NCI-H187 treated with DMSO at 0.1 percent for 48 hours (cell line): ENCODE results near the gene SEMA3G.

Source experiments
- DNase-seq: peaks from one replicate; lab custom pipeline; 2025; lab: John Stamatoyannopoulos, UW

SEMA3G gene

GRCh38 chr3:52408466-52408865, 36.4 kb downstream of the SEMA3G start:
- DNase-seq, result no peak

- no peak for DNase-seq
Observed at GRCh38 chr3:52407779-52408178, 37.1 kb downstream of the SEMA3G start.

- DNase-seq, result no peak
Observed at GRCh38 chr3:52406791-52407510, 38.0 kb downstream of the SEMA3G start.

DNA sequence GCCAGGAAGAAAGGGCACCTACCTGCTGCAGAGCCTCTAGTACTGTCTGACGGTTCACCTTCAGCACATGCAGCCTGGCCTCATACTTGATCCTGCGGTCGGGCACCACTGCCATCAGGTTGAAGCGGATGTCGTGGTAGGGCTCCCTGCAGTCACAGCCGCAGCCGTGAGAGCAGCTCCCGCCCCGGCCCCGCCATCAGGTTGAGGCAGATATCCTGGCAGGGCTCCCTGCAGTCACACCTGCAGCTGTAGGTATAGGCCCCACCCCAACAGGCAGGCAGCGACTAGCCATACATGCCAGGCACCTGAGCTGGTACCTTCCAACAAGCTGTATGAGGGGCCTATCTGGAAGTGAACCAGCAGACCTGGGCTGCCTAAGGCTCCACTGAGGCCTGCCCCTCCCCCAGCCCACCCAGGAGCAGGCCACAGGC, 38.7 kb downstream of the SEMA3G start:
- no peak for DNase-seq

GRCh38 chr3:52405601-52406110, 39.2 kb downstream of the SEMA3G start:
- no peak for DNase-seq

- no peak for DNase-seq
Observed at GRCh38 chr3:52405066-52405465, 39.8 kb downstream of the SEMA3G start.

GRCh38 chr3:52404391-52404790, 40.5 kb downstream of the SEMA3G start:
- DNase-seq, result no peak

DNA sequence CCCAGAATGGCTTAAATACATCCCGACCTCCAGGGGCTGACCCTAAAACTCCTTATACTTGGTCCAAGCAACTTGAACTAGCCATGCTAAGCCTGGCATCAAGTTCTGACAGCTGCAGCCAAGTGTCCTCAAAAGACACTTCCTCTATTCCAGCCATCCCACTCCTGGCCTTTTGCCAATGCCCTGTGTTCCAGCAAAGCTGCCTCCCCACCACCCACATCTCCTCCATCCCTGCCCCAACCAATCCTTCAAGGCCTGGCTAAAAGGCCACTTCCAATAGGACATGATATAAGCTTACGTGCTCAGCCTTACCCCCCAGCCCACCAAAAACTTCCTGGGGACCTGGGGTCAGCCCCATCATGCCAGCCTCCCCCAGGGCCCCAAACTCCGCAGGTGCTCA, 40.9 kb downstream of the SEMA3G start:
- no peak for DNase-seq

GRCh38 chr3:52403271-52403841, 41.5 kb downstream of the SEMA3G start:
- no peak for DNase-seq

DNA sequence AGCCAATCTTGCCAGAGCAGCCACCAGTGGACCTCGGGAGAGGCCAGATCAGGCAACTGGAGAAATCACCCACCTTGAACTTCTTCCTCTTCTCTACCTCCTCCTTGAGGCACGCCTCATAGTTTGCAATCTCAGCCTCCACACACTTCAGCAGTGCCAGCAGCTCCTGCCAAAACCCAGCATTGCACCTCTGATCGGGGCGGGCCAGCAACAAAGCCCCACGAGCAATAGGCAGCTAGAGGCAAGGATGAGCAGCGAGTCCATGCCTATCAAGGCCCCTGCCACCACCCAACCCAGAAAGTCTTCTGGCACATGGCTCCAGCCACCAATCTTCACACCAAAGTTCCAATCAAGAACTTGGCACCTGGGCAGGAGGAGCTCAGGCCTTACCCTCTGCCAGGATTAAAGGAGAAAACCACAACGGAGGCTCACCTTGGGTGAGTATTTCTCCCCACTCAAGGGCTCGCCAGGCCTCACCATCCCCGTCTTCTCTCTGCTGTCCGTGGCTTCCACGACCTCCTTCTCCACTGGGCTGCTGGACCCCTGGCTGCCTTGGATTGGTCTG, 42.1 kb downstream of the SEMA3G start:
- DNase-seq, result no peak

GRCh38 chr3:52402101-52402521, 42.8 kb downstream of the SEMA3G start:
- no peak for DNase-seq

GRCh38 chr3:52401551-52401950, 43.4 kb downstream of the SEMA3G start:
- no peak for DNase-seq

DNA sequence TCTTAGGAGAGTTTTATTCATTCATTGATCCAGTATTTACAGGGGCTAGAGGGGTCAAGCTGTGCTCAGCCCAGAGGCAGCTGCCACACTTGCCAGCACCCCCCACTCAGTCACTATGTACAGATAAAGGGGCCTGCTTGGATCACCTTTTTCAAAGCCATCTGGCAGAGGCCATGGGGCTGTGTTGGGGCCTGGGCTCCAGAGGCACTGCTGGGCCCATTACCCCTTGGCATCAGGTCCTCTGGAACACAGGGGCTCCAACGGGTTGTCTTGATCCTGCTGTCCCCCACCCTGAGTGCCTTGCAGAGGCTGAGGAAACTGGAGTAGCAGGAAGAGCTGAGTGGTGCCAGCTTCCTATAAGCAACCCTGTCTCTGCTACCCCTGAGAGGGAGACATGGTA, 43.9 kb downstream of the SEMA3G start:
- no peak for DNase-seq

- no peak for DNase-seq
Observed at GRCh38 chr3:52400275-52400793, 44.6 kb downstream of the SEMA3G start.

DNA sequence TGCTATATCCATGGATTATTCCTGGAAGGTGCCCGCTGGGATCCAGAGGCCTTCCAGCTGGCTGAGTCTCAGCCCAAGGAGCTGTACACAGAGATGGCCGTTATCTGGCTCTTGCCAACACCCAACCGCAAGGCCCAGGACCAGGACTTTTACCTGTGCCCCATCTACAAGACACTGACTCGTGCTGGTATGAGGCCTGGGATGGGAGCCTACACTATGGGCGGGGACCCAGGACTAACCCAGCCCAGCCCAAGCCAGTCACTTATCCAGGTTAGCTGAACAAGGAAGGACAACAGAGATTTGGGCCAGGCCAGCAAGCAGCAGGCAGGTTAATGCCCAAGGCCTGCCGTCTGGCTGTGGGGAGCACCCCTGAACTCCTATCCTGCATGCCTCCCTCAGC, 45.3 kb downstream of the SEMA3G start:
- no peak for DNase-seq

- no peak for DNase-seq
Observed at GRCh38 chr3:52399131-52399530, 45.8 kb downstream of the SEMA3G start.

DNA sequence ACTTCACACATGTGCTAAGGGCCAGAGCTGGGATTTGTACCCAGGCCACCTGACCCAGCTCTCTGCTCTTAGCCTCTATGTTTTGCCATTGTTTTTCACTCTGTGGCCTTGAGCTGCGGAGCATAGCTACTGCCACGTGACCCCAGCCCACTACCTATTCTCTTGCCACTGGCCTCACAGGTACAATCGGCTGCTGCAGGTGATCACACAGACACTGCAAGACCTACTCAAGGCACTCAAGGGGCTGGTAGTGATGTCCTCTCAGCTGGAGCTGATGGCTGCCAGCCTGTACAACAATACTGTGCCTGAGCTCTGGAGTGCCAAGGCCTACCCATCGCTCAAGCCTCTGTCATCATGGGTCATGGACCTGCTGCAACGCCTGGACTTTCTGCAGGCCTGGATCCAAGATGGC, 46.2 kb downstream of the SEMA3G start:
- no peak for DNase-seq

DNA sequence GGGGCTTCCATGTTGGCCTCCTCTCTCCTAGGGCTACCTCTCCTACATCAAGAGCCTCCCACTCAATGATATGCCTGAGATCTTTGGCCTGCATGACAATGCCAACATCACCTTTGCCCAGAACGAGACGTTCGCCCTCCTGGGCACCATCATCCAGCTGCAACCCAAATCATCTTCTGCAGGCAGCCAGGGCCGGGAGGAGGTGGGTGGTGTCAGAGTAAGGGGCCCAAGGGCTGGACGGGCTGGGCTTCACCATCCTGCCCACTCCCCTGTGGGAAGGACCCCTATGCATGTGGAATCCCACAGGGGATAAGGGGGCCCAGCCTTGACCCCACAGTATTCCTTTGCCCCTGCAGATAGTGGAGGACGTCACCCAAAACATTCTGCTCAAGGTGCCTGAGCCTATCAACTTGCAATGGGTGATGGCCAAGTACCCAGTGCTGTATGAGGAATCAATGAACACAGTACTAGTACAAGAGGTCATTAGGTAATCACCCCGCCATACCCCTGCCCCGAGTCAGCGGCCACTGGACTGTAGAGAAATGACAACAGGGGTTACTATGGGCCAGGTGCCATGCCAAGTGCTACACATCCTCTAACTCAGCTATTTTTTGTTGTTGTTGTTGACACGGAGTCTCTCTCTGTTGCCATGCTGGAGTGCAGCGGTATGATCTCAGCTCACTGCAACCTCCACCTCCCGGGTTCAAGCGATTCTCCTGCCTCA, 47.1 kb downstream of the SEMA3G start:
- no peak for DNase-seq

DNA sequence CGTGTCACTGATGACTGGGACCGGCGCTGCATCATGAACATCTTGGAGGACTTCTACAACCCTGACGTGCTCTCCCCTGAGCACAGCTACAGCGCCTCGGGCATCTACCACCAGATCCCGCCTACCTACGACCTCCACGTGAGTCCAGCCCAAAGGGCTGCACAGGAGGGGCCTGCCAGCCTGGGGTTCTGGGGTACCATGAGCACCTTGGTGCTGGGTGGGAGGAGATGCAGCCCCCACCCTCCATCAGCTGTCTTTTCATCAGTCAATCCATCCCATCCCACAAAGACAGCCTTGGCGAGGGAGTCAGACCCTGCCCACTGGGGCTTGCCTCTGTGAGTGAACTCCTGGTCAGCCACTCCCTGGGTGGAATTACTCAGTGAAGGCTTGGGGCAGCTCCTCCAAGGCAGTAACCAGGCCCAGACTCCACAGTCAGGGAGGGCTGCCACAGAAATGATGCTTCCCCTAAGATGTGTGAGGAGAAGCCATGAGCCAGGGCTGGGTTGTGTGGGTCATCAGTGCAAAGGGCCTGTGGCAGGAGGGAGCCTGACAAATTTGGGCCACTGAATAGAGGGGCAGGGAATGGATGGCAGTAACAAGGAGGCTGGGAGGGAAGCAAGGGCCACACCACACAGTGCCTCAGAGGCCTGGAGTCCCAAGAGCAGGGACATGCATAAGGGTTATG, 47.9 kb downstream of the SEMA3G start:
- DNase-seq, result no peak

DNA sequence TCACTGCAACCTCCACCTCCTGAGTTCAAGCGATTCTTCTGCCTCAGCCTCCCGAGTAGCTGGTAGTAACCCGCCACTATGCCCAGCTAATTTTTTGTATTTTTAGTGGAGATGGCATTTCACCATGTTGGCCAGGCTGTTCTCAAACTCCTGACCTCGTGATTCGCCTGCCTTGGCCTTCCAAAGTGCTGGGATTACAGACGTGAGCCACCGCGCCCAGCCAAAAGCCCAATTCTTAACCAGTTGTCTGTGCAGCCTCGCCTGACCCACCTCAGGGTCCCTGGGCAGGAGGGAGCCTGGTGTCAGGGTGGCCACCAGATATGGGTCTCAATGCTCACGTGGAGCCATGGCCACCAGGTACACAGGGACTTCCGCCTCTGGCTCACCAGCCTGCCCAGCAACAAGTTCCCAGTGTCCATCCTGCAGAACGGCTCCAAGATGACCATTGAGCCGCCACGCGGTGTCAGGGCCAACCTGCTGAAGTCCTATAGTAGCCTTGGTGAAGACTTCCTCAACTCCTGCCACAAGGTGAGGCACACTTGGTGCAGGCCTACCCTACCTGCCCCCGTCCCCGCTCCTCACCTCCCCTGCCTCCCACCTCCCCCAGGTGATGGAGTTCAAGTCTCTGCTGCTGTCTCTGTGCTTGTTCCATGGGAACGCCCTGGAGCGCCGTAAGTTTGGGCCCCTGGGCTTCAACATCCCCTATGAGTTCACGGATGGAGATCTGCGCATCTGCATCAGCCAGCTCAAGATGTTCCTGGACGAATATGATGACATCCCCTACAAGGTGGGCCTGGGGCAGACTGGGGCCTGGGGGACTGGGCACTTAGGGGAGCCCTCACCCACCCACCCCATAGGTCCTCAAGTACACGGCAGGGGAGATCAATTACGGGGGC, 48.6 kb downstream of the SEMA3G start:
- no peak for DNase-seq

DNA sequence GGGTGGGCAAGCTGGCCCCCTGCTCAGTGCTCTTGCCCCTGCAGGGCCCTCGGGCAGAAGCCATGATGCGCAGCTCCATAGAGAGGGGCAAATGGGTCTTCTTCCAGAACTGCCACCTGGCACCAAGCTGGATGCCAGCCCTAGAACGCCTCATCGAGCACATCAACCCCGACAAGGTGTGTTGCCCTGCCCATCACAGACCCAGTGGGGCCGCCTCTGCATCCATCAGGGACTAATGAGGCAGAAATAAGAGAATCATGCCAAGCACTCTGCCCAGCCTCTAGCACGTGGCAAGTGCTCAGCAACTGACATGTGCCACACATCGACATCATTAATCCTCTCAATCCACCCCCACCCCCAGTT, 49.4 kb downstream of the SEMA3G start:
- DNase-seq, result no peak
